Hepatocyte (in vitro differentiated cells): ENCODE results near the gene PKP4.

Source experiments
- CTCF ChIP-seq: fragments of 200-600 bp; sonication (generic); IDR thresholded peaks from 2 replicates; pipeline ENCODE4 v1.5.1; 2016; ENCODE audit warnings: antibody characterized with exemption, mild to moderate bottlenecking; ENCODE audit not compliant: poor library complexity
- EZH2 ChIP-seq: fragments of 200-600 bp; sonication (generic); IDR thresholded peaks from 2 replicates; pipeline ENCODE4 v1.6.1; 2016; ENCODE audit warnings: antibody characterized with exemption, mild to moderate bottlenecking, borderline replicate concordance
- EZH2phosphoT487 ChIP-seq: fragments of 200-600 bp; sonication (generic); IDR thresholded peaks from one replicate; pipeline ENCODE4 v1.6.1; 2018; ENCODE audit warnings: antibody characterized with exemption, mild to moderate bottlenecking, low read depth, moderate library complexity; ENCODE audit not compliant: unreplicated experiment, severe bottlenecking

GRCh38 chr2:158573739-158574138 is 117.0 kb downstream of the PKP4 start:
- TF ChIP-seq EZH2phosphoT487, result no peak
- no peak for TF ChIP-seq CTCF
- TF ChIP-seq EZH2, result no peak
